Activated naive CD4-positive, alpha-beta T cell treated with anti-CD3 and anti-CD28 coated beads for 36 hours (primary cell): ENCODE data around the gene CNKSR3. TPM values are rescaled to one million over a fixed set of nuclear protein-coding genes. Genes with fewer than 3 reads are reported as not detected.
A peak's percentile ranks its signal among the peaks of the same experiment; 100 is the strongest.

Experiments
- CTCF ChIA-PET: fragments of 350-600 bp; sonication (Branson Sonifier 250); formaldehyde crosslinking; loops from one replicate; lab custom pipeline; 2021; ENCODE audit warnings: antibody characterized with exemption; lab: Charles Lee
- DNase-seq: peaks from one replicate; pipeline ENCODE4 v3.0.0-alpha.2; 2020
- H3K27ac Mint-ChIP-seq: one replicate; pipeline ENCODE4 v1.8.0; 2021; ENCODE audit warnings: mild to moderate bottlenecking, mixed read lengths
- H3K27me3 Mint-ChIP-seq: one replicate; pipeline ENCODE4 v1.8.0; 2021; ENCODE audit warnings: low read depth, mixed read lengths
- H3K36me3 Mint-ChIP-seq: one replicate; pipeline ENCODE4 v1.8.0; 2021; ENCODE audit warnings: low read depth, mixed read lengths
- H3K4me1 Mint-ChIP-seq: one replicate; pipeline ENCODE4 v1.8.0; 2021; ENCODE audit warnings: low read depth, mixed read lengths
- H3K4me3 Mint-ChIP-seq: one replicate; pipeline ENCODE4 v1.8.0; 2021; ENCODE audit warnings: mild to moderate bottlenecking, moderate library complexity, mixed read lengths
- H3K9me3 Mint-ChIP-seq: one replicate; pipeline ENCODE4 v1.8.0; 2021; ENCODE audit warnings: mixed read lengths
- intact Hi-C: fragments of 100-400 bp; cut with micrococcal nuclease; formaldehyde crosslinking; loops from one replicate; pipeline ENCODE4 v1.15.1; 2023
- total RNA-seq, 2 experiments: library from RNA; stranded (reverse); gene quantifications; one replicate each; pipeline ENCODE4 v1.2.3, GENCODE V29; 2021

CNKSR3 gene
- total RNA-seq, 2 experiments from 2014 or later, result 0.12 TPM

DNA sequence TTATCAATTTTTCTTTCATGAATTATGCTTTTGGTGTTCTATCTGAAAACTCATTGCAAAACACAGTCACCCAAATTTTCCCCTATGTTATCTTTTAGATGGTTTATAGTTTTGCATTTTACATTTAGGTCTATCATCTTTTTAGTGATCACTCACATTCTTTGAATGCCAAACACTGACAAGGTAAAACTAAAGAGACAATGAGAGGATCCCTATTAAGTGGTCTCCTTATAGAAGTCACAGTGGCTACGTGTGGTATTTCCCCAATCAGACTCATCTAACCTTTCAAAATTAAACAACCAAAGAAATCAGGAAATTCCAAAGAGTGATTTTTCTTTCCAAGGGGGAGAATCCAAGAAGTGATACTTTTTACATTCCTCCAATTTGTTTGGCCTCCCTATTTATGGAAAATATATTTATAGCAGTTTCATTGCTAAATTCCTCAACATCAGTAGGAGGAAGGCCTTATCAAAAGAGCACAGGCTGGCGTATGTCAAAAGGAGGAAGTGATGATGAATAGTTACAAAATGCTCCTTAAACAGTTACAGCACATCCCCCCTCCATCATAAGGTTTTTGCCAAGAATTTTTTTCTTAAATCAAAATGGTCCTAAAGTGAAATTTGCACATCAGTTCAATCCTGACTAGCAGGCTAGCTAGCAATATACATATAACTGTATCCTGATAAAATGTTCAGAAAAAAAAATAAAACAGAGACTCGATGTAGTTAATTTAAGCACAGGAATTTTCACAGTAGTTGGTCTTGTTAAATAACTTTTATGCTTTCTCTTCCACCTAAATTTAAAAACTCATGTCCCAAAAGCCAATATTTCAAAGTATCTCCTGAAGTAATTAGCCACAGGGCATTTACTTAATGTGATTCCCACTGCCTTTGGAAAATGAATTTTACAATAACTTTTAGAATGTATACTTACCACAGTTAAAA lies 77.7 kb downstream of the CNKSR3 start:
- Mint-ChIP-seq H3K4me1 (no peaks in the 10 kb centered on the region), H3K36me3 (no peaks in the 10 kb centered on the region), H3K4me3 (no peak overlapping the region), H3K9me3 (no peaks in the 10 kb centered on the region), H3K27me3 (no peaks in the 10 kb centered on the region), H3K27ac (no peak overlapping the region)
- CTCF ChIA-PET, result no interaction called here
- DNase-seq, result no peak
- intact Hi-C loops, result no loop called here

DNA sequence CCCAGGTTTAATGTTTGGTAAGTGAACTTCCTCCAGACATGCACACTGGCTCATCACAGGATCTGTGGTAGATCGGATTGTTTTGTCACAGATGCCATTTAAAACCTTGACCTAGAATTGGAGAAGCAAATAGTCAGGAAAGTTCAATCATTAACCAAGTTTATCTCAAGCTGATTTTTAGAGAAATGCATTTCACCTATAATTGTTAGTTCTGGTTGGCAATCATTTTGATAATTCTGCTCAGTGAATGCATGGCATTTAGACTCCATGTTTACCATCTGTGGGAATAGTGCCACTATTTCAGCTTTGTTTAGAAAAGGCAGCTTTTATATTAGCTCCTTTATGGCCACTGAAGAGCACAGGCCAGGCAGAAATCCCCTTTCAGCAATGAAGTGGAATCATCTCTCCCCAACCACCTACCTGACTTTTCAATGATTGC lies 80.0 kb downstream of the CNKSR3 start:
- no peaks in the 10 kb centered on the region for H3K27me3 Mint-ChIP-seq
- CTCF ChIA-PET, result interaction anchor here (0.7 to 1.2 kb wide), 4 partner anchors 11 to 333 kb away, joined by 3 to 5 read pairs (median 3); no protein-coding TSS in a partner anchor

DNA sequence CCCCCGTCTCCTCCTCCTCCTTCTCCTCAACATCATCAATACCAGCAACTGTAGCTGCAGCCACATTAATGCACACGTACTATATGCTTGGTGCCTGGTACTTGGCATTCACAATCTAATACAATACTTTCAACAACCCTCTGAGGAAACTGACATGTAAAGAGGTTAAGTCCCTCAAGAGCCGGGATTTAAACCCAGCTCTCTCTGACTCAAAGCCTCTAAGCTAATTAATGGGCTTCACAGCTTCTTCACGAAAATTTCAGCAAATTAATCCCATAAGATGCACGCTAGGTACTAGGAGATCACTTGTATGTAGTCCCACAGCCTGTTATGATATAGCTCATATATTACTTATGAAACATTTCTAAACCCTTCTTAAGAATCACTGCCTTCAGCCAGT lies 80.8 kb downstream of the CNKSR3 start:
- H3K27me3 Mint-ChIP-seq, result no peaks in the 10 kb centered on the region

More for the DNA sequence above, 80.0 kb downstream of the CNKSR3 start:
- H3K4me3 Mint-ChIP-seq, result no peak overlapping the region
- DNase-seq, result no peak
- intact Hi-C loops, result no loop called here
- no peaks in the 10 kb centered on the region for H3K4me1 Mint-ChIP-seq
- H3K36me3 Mint-ChIP-seq, result no peaks in the 10 kb centered on the region
- H3K27ac Mint-ChIP-seq, result no peak overlapping the region
- H3K9me3 Mint-ChIP-seq, result no peaks in the 10 kb centered on the region

DNA sequence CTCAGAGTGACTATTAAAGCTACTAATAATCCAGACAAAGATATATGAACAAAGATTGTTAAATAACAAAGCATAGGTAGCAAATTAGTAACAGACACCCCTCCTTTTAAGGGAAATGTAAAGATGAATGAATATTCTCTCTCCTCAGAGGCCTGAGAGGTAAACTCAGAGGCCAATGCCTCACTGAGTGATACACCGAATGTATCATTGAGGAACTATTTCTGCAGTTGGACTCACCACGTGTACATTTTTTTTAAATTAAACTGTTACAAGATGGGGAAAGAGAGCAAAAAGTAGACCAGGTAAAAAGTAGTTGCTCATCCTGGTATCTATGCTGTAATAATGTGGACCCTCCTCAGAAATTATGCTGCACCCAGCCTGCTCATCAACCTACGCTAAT lies 81.6 kb downstream of the CNKSR3 start:
- Mint-ChIP-seq H3K9me3 (no peaks in the 10 kb centered on the region), H3K27me3 (no peaks in the 10 kb centered on the region), H3K4me3 (no peak overlapping the region), H3K36me3 (no peaks in the 10 kb centered on the region), H3K4me1 (no peaks in the 10 kb centered on the region), H3K27ac (no peak overlapping the region)
- CTCF ChIA-PET, result no interaction called here
- no peak for DNase-seq
- intact Hi-C loops, result no loop called here

More for the DNA sequence above, 80.8 kb downstream of the CNKSR3 start:
- no peak overlapping the region for H3K27ac Mint-ChIP-seq
- H3K4me3 Mint-ChIP-seq, result no peak overlapping the region
- intact Hi-C loops, result no loop called here
- H3K4me1 Mint-ChIP-seq, result no peaks in the 10 kb centered on the region
- H3K9me3 Mint-ChIP-seq, result no peaks in the 10 kb centered on the region
- no peaks in the 10 kb centered on the region for H3K36me3 Mint-ChIP-seq
- CTCF ChIA-PET, result interaction anchor here (1.0 to 1.2 kb wide), 2 partner anchors 11 to 12 kb away, joined by 3 read pairs; no protein-coding TSS in a partner anchor
- no peak for DNase-seq

DNA sequence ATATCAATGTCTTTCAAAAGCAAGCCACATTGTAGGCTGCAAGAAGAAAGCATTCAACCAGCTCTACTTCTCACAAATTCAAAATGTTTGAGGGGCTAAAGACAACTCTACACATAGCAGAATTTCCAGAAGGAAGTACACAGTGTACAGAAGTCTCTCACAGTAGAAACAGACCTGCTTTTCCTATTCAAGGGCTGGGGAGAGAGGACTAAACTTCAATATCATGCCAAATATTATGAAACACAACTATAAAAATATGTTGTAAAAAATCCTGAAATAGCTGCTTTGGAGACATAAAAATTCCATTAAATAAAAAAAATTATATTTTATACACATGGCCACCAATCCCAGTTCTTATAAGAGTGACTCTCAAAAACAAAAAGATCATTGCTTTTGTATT lies 83.0 kb downstream of the CNKSR3 start:
- no peaks in the 10 kb centered on the region for H3K36me3 Mint-ChIP-seq
- no peak overlapping the region for H3K4me3 Mint-ChIP-seq
- no peaks in the 10 kb centered on the region for H3K4me1 Mint-ChIP-seq
- no peak overlapping the region for H3K27ac Mint-ChIP-seq
- CTCF ChIA-PET, result interaction anchor here (1.6 kb wide), 1 partner anchor 154 kb away, joined by 3 read pairs; no protein-coding TSS in a partner anchor
- DNase-seq, result no peak
- H3K9me3 Mint-ChIP-seq, result no peaks in the 10 kb centered on the region
- H3K27me3 Mint-ChIP-seq, result no peaks in the 10 kb centered on the region
- intact Hi-C loops, result no loop called here

DNA sequence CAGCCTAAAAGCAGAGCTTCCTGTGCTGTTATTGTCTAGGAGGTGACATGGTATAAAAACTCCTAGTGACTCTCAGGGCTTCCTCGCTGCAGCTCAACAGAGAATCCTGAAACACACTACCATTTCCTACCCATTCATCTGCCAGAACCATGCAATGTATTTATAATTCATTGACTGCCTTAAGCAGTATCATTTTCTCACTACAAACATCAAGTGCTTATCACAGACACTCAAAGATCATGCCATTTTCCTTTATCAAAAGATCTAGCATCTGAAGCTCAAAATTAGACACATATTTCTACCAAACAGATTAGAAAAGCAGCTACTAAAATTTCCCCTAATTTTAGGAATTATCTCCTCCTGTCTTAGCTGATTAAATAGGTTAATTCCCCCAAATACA lies 83.5 kb downstream of the CNKSR3 start:
- Mint-ChIP-seq H3K27ac (no peak overlapping the region), H3K9me3 (no peaks in the 10 kb centered on the region), H3K27me3 (no peaks in the 10 kb centered on the region), H3K4me3 (no peak overlapping the region), H3K36me3 (no peaks in the 10 kb centered on the region), H3K4me1 (no peaks in the 10 kb centered on the region)
- intact Hi-C loops, result no loop called here
- no peak for DNase-seq
- CTCF ChIA-PET, result interaction anchor here (1.6 kb wide), 2 partner anchors 10 to 154 kb away, joined by 3 read pairs; no protein-coding TSS in a partner anchor

DNA sequence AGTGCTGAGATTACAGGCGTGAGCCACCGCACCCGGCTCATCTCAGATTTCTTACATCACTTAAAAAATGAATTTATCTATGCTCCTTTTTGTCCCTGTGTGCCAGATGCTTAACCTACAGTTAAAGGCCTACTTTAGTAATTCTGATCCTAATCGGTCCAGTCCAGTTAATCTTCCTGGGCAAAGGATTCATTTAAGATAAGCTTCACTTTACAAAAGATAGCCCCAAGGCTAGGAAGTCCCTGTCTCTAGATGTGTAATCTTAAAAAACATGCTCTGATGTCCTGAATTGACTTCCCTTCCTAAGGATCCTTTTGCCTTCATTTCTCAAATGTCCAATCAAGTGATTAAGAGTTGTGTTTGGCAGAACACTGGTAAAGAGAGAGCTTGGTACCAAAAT lies 85.5 kb downstream of the CNKSR3 start:
- Mint-ChIP-seq H3K4me1 (no peaks in the 10 kb centered on the region), H3K4me3 (no peak overlapping the region), H3K36me3 (no peaks in the 10 kb centered on the region), H3K27ac (no peak overlapping the region), H3K9me3 (no peaks in the 10 kb centered on the region), H3K27me3 (no peaks in the 10 kb centered on the region)
- DNase-seq, result no peak
- intact Hi-C loops, result no loop called here
- CTCF ChIA-PET, result interaction anchor here (0.5 kb wide), 1 partner anchor 819 kb away, joined by 4 read pairs; no protein-coding TSS in a partner anchor

DNA sequence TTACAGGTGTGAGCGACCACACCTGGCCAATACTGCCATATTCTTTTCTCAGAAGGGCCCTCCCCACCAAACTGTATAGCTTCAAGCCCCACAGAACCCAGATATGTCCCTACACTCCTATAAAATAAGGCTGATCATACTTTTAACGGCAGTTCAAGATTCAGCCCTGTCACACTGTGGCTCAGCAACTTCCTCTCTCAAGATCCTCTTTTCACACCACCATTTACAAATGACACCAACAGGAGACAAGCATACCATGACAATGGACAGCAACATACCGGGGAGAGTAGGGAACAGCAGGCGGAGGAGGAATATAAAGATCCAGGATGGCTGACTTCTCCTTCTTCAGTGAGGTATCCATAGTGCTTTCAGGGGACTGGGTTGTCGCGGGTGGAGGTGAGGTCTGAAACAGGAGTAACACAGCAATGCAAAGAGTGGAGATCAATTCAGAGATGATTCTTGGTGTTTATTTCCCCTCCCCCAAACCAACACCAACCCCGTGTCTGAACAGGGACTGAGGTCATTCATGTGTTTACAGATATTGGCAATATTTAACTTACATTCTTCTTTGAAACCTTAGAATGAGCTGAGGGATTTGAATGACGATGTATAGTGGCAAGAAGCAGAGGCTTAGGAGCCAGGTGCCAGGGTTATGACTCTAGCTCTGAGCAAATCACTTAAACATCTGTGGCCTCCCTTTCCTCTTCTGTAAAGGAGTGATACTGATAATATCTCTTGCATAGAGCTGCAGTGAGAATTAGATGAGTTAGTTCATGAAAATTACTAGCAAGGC lies 96.3 kb downstream of the CNKSR3 start:
- DNase-seq, result no peak
- H3K9me3 Mint-ChIP-seq, result no peaks in the 10 kb centered on the region
- intact Hi-C loops, result no loop called here
- H3K4me3 Mint-ChIP-seq, result no peak overlapping the region
- CTCF ChIA-PET, result interaction anchor here (0.7 kb wide), 1 partner anchor 148 kb away, joined by 3 read pairs; no protein-coding TSS in a partner anchor
- H3K27ac Mint-ChIP-seq, result no peak overlapping the region
- peaks cover 6% of the 10 kb centered on the region for H3K4me1 Mint-ChIP-seq
- no peaks in the 10 kb centered on the region for H3K27me3 Mint-ChIP-seq
- H3K36me3 Mint-ChIP-seq, result no peaks in the 10 kb centered on the region

DNA sequence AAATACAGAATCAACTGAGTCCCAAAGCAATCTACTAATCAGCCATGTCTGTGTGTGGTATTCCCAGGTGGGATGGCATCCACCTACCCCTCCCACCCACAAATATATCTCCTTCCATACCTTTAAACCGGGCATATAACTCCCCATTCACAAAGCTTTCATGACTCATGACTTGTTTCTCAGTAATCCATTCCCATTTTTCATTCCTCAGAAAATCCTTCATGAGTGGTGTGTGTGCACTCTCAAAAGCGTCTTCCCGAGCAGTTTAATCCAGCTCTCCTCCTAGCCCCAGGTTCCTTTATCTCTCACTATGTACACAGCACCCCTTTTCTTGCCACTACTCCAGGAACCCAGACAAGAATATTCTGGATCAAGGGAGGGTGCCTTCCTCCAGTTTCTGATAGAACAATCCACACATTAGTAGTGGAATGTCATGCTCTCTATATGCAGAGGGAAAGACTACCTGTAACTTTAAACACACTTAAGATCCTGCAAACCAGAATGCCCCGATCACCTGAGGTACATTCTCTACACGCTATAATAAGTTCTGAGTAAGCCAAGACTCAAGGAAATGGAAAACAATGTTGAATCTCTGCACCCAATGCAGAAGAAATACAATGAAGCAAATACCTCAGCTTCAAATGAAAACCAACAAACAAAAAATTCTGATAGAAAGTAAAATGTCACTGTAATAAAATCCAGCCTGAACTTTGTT lies 98.2 kb downstream of the CNKSR3 start:
- no peaks in the 10 kb centered on the region for H3K27me3 Mint-ChIP-seq

DNA sequence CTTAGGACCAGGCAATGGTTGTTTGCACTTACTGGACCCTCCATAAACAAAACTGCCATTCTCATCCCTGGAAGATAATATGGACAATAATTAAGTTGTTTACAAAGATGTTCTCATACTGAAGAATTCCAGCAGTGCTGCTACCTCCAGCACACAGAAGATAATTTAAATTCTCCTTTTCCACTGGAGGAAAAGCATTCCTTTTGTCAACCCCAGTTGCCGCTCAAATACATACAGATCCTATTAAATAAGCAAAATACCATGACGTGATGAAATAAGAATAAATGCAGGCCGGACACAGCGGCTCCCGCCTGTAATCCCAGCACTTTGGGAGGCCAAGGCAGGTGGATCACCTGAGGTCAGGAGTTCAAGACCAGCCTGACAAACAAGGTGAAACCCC lies 99.4 kb downstream of the CNKSR3 start:
- H3K36me3 Mint-ChIP-seq, result no peaks in the 10 kb centered on the region
- H3K27me3 Mint-ChIP-seq, result peaks cover 2% of the 10 kb centered on the region
- peaks cover 6% of the 10 kb centered on the region for H3K4me1 Mint-ChIP-seq
- no peak overlapping the region for H3K4me3 Mint-ChIP-seq
- H3K9me3 Mint-ChIP-seq, result no peaks in the 10 kb centered on the region
- CTCF ChIA-PET, result no interaction called here
- no peak for DNase-seq
- no peak overlapping the region for H3K27ac Mint-ChIP-seq
- intact Hi-C loops, result no loop called here

More for the DNA sequence above, 98.2 kb downstream of the CNKSR3 start:
- DNase-seq, result no peak
- Mint-ChIP-seq H3K27ac (no peak overlapping the region), H3K36me3 (no peaks in the 10 kb centered on the region), H3K4me3 (no peak overlapping the region), H3K4me1 (peaks cover 6% of the 10 kb centered on the region), H3K9me3 (no peaks in the 10 kb centered on the region)
- CTCF ChIA-PET, result interaction anchor here (0.6 kb wide), 1 partner anchor 11 kb away, joined by 4 read pairs; no protein-coding TSS in a partner anchor
- intact Hi-C loops, result no loop called here

DNA sequence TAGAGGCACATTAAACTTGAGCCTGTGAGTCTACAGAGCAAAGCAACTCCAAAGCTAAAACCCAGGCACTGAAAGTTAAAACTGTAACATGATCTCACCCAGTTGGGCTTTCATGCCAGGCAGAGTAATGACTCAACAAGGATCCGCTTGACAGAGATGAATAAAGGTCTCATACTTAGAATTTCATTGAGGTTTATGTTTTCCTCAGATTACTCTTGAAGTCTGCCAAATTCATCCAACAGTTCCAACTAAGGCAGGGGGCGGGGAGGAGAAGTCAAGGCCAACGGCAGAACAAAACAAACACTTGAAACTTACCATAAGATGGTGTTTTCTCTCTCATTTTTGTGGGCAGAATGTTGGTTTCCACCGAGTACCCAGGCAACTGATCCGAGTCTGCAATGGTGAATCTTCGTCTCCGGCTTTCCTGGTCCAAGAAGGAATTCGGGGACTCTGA lies 99.8 kb downstream of the CNKSR3 start:
- peaks cover 6% of the 10 kb centered on the region for H3K4me1 Mint-ChIP-seq
- no peaks in the 10 kb centered on the region for H3K36me3 Mint-ChIP-seq
- H3K9me3 Mint-ChIP-seq, result no peaks in the 10 kb centered on the region
- CTCF ChIA-PET, result no interaction called here
- H3K27me3 Mint-ChIP-seq, result peaks cover 2% of the 10 kb centered on the region
- intact Hi-C loops, result loop anchor here (1.0 kb wide), 1 partner anchor 57 kb away; no protein-coding TSS in a partner anchor
- DNase-seq, result peak; percentile 64
- H3K4me3 Mint-ChIP-seq, result no peak overlapping the region
- H3K27ac Mint-ChIP-seq, result no peak overlapping the region
